CD4-positive, alpha-beta T cell treated with Interleukin-1 beta for 1 hour (primary cell): Measurements from ENCODE around the gene BHLHE23.
A peak's percentile ranks its signal among the peaks of the same experiment; 100 is the strongest.

Experiments used
- DNase-seq, 2 donors: peaks; one replicate each; pipeline ENCODE4 v3.0.0-alpha.2; 2020 to 2022

The BHLHE23 gene

GRCh38 chr20:62987114-62987513 is 19.6 kb downstream of the BHLHE23 start:
- no peak for DNase-seq

- no peak for DNase-seq
Measured at GRCh38 chr20:62986257-62986800, 20.4 kb downstream of the BHLHE23 start.

GRCh38 chr20:62985444-62985778 is 21.4 kb downstream of the BHLHE23 start:
- DNase-seq, result no peak

GRCh38 chr20:62984666-62985443 is 21.9 kb downstream of the BHLHE23 start:
- DNase-seq, result no peak

DNA sequence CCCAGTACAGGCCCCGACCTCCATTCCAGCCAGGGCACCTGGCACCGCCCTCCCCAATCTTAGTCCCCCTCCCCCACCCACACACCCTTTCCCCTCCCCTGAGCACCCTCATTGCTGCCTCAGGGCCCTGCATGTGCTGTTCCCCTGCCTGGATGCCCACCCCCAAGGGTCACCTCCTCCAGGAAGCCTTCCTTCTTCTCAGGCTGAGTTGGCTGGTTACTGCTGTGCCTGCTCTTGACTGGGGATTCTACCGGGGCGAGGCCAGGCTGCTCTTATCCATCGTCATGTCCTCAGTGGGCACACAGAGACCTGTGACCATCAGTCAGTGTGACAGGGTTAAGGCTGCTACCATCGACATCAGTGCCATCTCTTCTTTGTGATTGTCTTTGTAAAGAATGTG is 23.6 kb downstream of the BHLHE23 start:
- DNase-seq, result no peak

GRCh38 chr20:62982124-62983075 is 24.4 kb downstream of the BHLHE23 start:
- DNase-seq, result no peak

DNA sequence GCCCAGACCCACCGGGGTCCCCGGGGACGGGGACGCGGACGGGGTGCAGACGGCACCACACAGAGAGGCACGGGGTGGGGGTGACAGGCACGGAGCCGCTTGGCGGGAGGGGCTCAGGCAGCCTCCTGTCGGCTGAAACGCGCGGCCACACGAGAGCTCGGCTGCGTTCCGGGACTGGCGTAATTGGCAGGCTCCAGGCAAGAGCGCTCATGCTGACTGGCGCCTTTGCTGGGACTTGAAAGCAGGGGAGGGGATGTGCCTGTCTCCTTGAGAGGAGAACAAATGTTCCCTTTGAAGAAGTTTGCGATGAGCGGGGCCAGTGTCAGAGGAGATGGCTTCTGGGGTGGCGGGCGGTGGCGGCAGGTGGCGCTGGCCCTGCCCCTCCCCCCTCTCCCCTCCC is 25.8 kb downstream of the BHLHE23 start:
- DNase-seq, result peak; percentile 37 to 49

GRCh38 chr20:62980380-62980960 is 26.3 kb downstream of the BHLHE23 start:
- DNase-seq, result no peak

DNA sequence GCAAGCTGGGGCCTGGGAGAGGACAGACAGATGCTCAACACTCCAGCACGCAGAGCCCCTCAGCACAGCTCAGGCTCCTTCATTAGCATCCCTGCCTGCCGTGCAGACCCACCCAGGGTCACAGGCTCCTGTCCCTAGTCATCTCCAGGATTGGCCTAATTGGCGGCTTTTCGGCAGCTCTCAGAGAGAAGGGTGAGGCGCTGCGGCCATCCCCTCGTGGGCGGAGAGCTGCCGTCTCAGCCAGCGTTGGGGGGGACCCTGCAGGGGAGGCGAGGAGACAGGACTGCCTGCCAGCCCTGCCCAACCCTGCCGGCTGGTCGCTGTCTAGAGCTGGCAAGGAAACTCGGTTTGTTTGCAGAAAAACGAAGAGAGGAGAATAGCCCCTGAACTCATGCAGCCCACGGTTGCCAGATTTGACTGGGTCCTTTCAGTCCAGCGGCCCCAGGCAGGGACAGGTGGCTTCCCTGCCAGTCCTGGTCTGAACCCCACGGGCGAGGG is 26.8 kb downstream of the BHLHE23 start:
- DNase-seq, result no peak

GRCh38 chr20:62979310-62979709 is 27.5 kb downstream of the BHLHE23 start:
- no peak for DNase-seq

GRCh38 chr20:62978561-62978943 is 28.2 kb downstream of the BHLHE23 start:
- DNase-seq, result no peak

DNA sequence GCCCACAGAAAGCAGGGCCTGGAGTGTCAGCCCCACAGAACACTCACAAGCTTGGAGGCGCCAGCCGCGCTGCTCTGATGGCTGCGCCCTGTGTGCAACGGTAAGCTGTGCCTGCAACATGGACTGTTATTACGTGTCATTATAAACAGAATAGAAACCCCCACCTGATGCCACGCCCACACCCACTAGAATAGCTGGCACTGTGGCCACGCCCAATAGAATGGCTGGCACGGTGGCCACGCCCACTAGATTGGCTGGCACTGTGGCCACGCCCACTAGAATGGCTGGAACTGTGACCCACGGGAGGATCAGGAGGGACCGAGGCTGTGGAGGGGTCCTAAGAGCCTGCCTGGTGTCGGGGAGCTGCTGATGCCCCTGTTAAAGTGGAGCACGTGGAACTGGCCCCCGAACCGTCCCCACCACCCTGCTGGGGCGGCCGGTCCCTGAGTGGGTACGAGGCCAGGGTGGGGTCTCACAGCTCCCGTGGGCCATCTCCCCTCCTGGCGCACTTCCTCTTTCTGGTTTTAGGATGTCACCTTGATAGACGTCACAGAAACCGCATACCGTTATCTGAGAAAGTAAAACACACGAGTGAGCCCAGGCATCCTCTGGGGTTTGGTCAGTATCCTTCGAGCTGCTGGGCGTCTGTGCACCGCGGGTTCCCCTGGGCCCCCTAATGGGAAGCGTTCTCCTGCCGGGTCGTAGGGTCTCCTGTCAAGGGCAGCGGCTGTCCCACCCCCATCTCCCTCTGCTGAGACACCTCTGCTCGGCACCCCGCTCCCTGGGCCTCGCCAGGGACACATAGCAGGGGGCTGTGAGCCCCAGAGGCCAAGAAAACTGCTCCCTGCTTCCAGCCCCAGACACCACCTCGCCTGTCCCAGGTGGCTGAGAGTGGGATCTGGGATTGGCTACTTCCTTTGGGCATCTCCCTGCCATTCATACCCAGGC is 28.9 kb downstream of the BHLHE23 start:
- DNase-seq, result peak; percentile 87

- no peak for DNase-seq
Measured at GRCh38 chr20:62976886-62977285, 29.9 kb downstream of the BHLHE23 start.

DNA sequence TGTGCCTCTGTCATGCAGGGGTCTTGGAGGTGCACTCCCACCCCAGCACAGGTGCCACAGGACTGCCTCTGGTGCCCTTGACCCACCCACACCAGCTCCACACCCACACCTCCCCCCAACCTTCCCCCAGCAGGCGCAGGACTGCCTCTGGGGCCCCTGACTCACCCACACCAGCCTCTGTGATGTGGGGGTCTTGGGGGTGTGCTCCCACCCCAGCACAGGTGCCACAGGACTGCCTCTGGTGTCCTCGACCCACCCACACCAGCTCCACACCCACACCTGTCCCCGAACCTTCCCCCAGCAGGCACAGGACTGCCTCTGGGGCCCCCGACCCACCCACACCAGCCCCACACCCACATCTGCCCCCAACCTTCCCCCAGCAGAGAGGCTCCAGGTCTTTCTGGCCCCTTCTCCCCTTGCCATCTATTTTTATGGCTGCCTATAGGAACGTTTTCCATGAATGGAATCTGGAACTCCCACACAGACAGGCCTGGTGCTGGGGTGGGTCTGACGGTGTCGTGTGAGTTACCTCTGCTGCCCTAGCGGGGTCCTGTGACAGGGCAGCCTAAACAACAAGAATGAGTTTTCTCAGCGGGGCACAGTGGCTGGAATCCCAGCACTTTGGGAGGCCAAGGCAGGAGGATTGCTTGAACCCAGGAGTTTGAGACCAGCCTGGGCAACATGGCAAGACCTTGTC is 30.8 kb downstream of the BHLHE23 start:
- DNase-seq, result no peak

DNA sequence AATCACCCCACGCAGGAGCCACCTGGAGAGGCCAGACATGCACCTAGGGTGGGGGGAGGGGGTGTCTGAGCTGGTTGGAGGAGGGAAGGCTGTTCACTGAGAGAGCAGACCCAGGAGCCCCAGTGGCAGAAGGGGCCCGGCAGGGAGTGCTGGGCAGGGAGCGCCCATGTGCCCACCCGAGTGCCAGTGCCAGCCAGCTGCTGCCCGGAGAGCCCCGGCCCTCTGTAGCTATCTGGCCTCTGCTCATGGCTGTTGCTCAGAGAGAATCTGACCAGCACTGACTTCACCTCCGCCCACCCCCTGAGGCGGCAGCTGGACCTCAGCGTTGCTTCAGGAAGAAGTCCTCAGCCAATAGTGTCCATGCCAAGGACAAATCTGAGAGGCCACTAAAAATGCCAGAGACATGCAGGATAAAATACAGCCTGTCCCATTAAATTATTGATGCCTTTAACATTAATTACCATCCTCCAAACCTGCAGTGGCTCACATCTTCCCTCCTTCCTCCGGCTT is 31.5 kb downstream of the BHLHE23 start:
- no peak for DNase-seq

DNA sequence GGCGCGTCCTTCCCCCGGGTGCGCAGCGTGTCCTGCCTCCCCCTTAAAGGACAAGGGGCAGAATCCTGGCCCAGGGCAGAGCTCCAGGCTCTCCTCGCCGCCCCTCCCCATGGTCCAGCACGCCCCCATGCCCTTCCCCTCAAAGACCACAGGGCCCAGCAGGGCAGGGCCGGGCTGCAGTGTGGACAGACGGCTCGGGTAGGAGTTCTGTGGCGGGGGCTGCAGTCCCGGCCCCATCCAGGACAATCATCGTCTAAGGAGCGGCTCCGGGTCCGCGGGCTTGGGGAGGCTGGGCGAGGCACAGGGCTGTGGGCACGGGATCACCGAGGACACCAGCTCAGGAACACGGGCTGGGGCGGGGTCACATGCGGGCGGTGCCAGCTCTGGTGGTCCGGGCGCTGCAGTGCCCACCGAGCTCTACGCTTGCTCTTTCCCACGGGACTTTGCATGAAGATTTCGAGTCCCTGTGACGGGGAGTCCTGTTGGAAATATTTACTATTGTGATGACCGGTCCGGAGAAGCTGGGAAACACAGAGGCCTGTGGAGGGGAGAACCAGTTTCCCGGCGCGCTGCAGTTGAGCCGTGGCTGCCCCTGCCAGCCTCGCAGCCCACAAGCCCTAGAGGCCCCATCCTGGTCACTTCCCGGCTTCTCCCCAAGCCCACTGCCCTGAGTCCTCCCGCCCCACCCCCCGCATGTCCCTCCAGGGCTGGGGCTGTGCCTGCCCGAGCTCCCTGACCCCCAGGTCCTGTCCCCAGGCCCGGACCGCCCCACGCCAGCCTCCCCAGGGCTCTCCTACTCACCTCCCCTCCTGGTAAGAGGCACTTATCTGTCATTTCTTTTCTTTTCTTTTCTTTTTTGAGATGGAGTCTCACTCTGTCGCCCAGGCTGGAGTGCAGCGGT is 33.7 kb downstream of the BHLHE23 start:
- DNase-seq, result no peak

GRCh38 chr20:62971950-62972844 is 34.6 kb downstream of the BHLHE23 start:
- DNase-seq, result peak; percentile 86

GRCh38 chr20:62971211-62971949 is 35.4 kb downstream of the BHLHE23 start:
- DNase-seq, result no peak
